ENCODE results near the gene NAALADL2. TPM values are rescaled to one million over a fixed set of nuclear protein-coding genes. Genes with fewer than 3 reads are reported as not detected.

The NAALADL2 gene
- total RNA-seq, 1 experiment from 2014 or later = not detected

DNA sequence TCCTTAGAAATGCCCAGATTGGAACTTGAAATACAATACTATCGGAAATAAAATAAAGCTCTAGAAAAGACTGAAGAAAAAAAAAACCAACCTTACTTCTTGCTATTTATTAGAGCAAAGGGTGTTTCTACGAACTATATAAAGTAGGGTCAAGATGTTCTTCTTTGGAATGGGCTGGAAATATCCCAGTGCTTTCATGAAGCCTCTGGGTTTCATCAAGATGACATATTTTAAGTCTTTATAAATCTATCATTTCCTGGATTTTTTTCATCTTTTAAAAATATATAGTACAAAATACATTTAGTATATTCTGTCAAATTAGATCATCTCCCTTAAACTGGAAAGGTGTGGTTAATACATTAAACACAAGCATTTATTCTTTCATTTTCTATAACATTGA is 978.8 kb downstream of the NAALADL2 start:
- no peak overlapping the region for H3K4me3 ChIP-seq (ENCODE audit: low read length)
- DNase-seq = no peak
- no peak overlapping the region for H3K27ac ChIP-seq (ENCODE audit: low read length)
- H3K79me2 ChIP-seq (ENCODE audit: low read length) = no peaks in the 10 kb centered on the region
- no peaks in the 10 kb centered on the region for H3K36me3 ChIP-seq (ENCODE audit: insufficient read depth, low read length)
- peaks cover 7% of the 10 kb centered on the region for H3K9me3 ChIP-seq (ENCODE audit: low read length)
- H3K4me2 ChIP-seq (ENCODE audit: low read depth, low read length, poor library complexity, severe bottlenecking) = no peak overlapping the region
- no peaks in the 10 kb centered on the region for H4K20me1 ChIP-seq (ENCODE audit: insufficient read depth, low read depth, low read length)
- H3K9me2 ChIP-seq (replicated peaks; ENCODE audit: insufficient read depth, low read length) = no peaks in the 10 kb centered on the region
- no peak overlapping the region for H3K9ac ChIP-seq (ENCODE audit: low read length)
- no peaks in the 10 kb centered on the region for H3K27me3 ChIP-seq (ENCODE audit: low read length)
- no peaks in the 10 kb centered on the region for H3K4me1 ChIP-seq (ENCODE audit: low read length)
- no peak overlapping the region for H2AFZ ChIP-seq (ENCODE audit: low read length)

DNA sequence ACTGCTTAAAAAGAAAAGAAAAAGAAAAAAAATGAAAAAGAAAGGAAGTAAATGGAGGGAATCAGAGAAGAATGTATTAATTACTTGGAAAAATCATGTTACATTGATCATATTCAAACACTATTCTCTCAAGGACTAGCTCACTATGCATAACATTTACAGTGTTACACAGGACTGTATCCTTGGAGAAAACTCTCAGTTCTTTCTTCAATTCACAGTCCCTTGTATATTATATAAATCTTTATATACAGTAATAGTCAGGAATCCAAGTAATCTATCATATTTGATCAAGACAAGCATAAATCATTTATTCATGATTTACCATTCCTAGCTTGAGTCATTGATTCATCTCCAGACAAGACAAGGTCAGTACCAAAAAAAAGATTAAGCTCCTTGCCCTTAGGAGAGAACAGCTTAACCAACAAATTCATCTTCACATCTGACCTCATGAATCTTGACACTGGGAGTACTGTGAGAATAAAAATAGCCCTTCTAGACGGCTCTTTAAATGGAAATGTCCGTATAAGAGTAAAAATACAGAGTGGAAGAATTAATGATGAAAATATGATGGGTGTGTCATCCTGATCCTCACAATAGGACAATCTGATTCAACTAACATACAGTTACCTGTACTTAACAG is 980.4 kb downstream of the NAALADL2 start:
- no peak overlapping the region for H3K4me2 ChIP-seq (ENCODE audit: low read depth, low read length, poor library complexity, severe bottlenecking)
- no peak overlapping the region for H3K4me3 ChIP-seq (ENCODE audit: low read length)
- no peak for DNase-seq
- H3K36me3 ChIP-seq (ENCODE audit: insufficient read depth, low read length) = no peaks in the 10 kb centered on the region
- H3K79me2 ChIP-seq (ENCODE audit: low read length) = no peaks in the 10 kb centered on the region
- H4K20me1 ChIP-seq (ENCODE audit: insufficient read depth, low read depth, low read length) = no peaks in the 10 kb centered on the region
- H3K4me1 ChIP-seq (ENCODE audit: low read length) = no peaks in the 10 kb centered on the region
- no peaks in the 10 kb centered on the region for H3K27me3 ChIP-seq (ENCODE audit: low read length)
- no peak overlapping the region for H2AFZ ChIP-seq (ENCODE audit: low read length)
- H3K27ac ChIP-seq (ENCODE audit: low read length) = no peak overlapping the region
- no peaks in the 10 kb centered on the region for H3K9me2 ChIP-seq (replicated peaks; ENCODE audit: insufficient read depth, low read length)
- no peak overlapping the region for H3K9ac ChIP-seq (ENCODE audit: low read length)
- peaks cover 9% of the 10 kb centered on the region for H3K9me3 ChIP-seq (ENCODE audit: low read length)

DNA sequence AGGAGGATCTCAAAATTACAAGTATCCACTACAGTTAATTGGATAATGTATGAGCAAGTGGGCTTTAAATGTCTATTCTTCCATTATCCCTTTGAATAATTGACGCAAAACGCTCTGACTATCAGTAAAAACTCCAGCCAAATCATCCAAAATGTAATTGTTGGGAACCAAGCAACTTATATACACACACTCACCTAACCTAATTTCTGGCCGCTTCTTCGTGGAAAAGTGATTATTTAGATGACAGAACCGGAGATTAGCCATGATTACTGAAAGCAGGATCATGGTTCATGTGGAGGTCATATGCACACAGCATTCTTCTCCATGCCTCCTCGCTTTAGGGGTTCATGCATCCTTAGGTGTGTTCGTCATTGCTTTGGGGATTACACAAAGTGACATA is 992.4 kb downstream of the NAALADL2 start:
- Histone ChIP-seq H3K27me3 (ENCODE audit: low read length) (no peaks in the 10 kb centered on the region), H3K4me1 (ENCODE audit: low read length) (no peaks in the 10 kb centered on the region), H3K27ac (ENCODE audit: low read length) (no peak overlapping the region), H3K9me2 (replicated peaks; ENCODE audit: insufficient read depth, low read length) (no peaks in the 10 kb centered on the region), H4K20me1 (ENCODE audit: insufficient read depth, low read depth, low read length) (no peaks in the 10 kb centered on the region), H3K79me2 (ENCODE audit: low read length) (no peaks in the 10 kb centered on the region), H3K9me3 (ENCODE audit: low read length) (peaks cover 6% of the 10 kb centered on the region), H2AFZ (ENCODE audit: low read length) (no peak overlapping the region), H3K4me2 (ENCODE audit: low read depth, low read length, poor library complexity, severe bottlenecking) (no peak overlapping the region), H3K4me3 (ENCODE audit: low read length) (no peak overlapping the region), H3K9ac (ENCODE audit: low read length) (no peak overlapping the region), H3K36me3 (ENCODE audit: insufficient read depth, low read length) (no peaks in the 10 kb centered on the region)
- DNase-seq = no peak

DNA sequence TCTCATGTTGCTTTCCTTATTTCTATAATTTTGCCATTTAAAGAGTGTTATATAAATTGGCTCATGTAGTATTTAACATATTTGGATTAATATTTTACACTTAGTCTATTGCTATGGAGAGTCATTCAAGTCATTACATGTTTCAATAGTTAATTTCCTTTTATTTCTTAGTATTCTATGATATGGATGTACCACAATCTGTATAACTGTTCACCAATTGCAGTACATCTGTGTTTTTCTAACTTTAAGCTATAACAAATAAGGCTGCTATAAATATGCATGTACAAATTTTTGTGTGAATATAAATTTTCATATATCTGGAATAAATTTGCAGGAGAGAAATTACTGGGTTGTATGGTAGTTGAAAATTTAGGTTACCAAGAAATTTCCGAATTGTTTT is 993.4 kb downstream of the NAALADL2 start:
- H3K9me3 ChIP-seq (ENCODE audit: low read length) = peaks cover 12% of the 10 kb centered on the region
- H4K20me1 ChIP-seq (ENCODE audit: insufficient read depth, low read depth, low read length) = no peaks in the 10 kb centered on the region
- H3K4me3 ChIP-seq (ENCODE audit: low read length) = no peak overlapping the region
- no peak overlapping the region for H3K4me2 ChIP-seq (ENCODE audit: low read depth, low read length, poor library complexity, severe bottlenecking)
- no peak overlapping the region for H2AFZ ChIP-seq (ENCODE audit: low read length)
- H3K27me3 ChIP-seq (ENCODE audit: low read length) = no peaks in the 10 kb centered on the region
- H3K36me3 ChIP-seq (ENCODE audit: insufficient read depth, low read length) = no peaks in the 10 kb centered on the region
- no peaks in the 10 kb centered on the region for H3K79me2 ChIP-seq (ENCODE audit: low read length)
- no peaks in the 10 kb centered on the region for H3K4me1 ChIP-seq (ENCODE audit: low read length)
- no peaks in the 10 kb centered on the region for H3K9me2 ChIP-seq (replicated peaks; ENCODE audit: insufficient read depth, low read length)
- H3K9ac ChIP-seq (ENCODE audit: low read length) = no peak overlapping the region
- no peak for DNase-seq
- H3K27ac ChIP-seq (ENCODE audit: low read length) = no peak overlapping the region

DNA sequence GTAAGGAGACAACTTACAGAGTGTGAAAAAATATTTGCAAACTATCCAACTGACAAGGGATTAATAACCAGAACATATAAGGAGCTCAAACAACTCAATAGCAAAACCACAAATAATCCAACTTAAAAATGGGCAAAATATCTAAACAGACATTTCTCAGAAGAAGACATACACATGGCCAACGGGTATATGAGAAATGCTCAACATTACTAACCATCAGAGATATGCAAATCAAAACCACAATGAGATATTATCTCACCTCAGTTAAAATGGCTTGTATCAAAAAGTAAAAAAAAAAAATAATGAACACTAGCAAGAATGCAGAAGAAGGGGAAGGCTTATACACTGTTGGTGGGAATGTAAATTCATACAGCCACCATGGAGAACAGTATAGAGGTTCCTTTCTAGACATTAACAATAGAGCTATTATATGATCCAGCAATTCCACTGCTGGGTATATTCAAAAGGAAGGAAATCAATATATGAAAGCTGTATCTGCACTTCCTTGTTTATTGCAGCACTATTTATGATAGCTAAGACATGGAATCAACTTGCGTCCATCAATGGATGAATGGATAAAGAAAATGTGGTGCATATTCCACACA is 998.6 kb downstream of the NAALADL2 start:
- Histone ChIP-seq H3K9ac (ENCODE audit: low read length) (no peak overlapping the region), H3K36me3 (ENCODE audit: insufficient read depth, low read length) (no peaks in the 10 kb centered on the region), H2AFZ (ENCODE audit: low read length) (no peak overlapping the region), H4K20me1 (ENCODE audit: insufficient read depth, low read depth, low read length) (no peaks in the 10 kb centered on the region), H3K4me2 (ENCODE audit: low read depth, low read length, poor library complexity, severe bottlenecking) (no peak overlapping the region), H3K4me3 (ENCODE audit: low read length) (no peak overlapping the region), H3K27me3 (ENCODE audit: low read length) (no peaks in the 10 kb centered on the region), H3K27ac (ENCODE audit: low read length) (no peak overlapping the region), H3K79me2 (ENCODE audit: low read length) (no peaks in the 10 kb centered on the region), H3K4me1 (ENCODE audit: low read length) (no peaks in the 10 kb centered on the region), H3K9me3 (ENCODE audit: low read length) (peaks cover 12% of the 10 kb centered on the region), H3K9me2 (replicated peaks; ENCODE audit: insufficient read depth, low read length) (no peaks in the 10 kb centered on the region)
- no peak for DNase-seq

Small RNA genes lying within 50 kb of the gene (small RNA-seq; reads per million reads assigned to genes)
- gene MIR4789 (not detected), gene RNU4-91P (not detected), gene RNU6-1233P (not detected), gene RNU6-1317P (not detected)
